GM19324 (cell line): ENCODE data around the gene CDH4.

Source experiments
- ATAC-seq: cut with Tn5 transposase; IDR thresholded peaks from one replicate; pipeline ENCODE4 v1.9.1; 2021; ENCODE audit warnings: mild to moderate bottlenecking, moderate library complexity; ENCODE audit not compliant: unreplicated experiment, low FRiP score

The CDH4 gene

DNA sequence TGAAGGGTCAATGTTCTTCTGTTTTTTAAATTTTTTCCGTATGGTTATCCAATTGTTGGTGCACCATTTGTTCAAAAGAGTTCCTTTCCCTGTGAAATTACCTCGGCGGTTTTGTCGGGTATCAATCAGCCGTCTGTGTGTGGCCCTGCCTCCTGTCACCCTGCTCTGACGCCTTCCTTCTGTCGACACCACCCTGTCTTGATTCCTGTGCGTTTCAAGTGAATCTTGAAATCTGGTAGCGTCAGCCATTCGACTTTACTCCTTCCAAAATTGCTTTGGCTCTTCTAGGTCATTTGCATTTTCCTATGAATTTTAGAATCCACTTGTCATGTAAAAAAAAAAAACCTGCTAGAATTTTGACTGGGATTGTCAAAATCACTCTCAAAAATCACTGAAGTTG lies 181.1 kb downstream of the CDH4 start:
- ATAC-seq: no peak

DNA sequence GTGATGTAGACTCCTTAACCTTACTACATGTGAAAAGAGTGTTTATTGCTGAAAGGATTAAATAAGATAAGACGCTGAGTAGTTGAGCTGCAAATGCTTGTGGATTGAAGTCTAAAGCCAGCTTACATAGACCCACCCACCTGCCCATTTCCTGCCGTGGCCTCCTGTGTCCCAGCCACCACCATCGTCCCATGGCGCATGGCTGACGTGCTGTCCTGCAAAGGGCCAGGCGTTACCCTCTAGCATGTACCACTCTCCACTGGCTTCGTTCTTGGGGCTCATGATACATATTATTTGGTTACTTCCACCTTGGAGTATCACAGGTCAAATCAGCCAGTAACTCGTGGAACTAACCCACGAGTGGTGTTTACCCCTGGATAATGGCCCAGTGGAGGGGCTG lies 181.8 kb downstream of the CDH4 start:
- no peak for ATAC-seq

DNA sequence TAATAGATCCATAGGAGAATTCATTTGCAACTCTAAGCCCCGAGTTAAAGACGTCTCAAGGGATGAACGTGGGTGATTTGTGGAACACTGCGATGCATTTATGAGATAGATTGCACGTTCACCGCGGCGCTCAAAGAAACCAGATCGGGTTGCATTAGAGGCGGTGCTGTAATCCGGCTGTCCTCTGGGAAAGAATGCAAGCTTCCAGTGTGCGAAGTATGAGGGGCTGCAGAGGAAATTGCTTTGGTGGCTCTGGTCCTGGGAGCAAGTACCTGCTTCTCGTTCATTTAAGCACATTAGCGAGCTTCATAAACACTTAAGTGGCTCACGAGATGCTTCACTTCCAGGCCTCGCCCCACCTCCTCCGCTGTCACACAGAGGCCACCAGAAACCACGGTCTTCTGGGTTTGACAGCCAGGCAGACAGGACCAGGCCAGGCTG lies 182.3 kb downstream of the CDH4 start:
- no peak for ATAC-seq

DNA sequence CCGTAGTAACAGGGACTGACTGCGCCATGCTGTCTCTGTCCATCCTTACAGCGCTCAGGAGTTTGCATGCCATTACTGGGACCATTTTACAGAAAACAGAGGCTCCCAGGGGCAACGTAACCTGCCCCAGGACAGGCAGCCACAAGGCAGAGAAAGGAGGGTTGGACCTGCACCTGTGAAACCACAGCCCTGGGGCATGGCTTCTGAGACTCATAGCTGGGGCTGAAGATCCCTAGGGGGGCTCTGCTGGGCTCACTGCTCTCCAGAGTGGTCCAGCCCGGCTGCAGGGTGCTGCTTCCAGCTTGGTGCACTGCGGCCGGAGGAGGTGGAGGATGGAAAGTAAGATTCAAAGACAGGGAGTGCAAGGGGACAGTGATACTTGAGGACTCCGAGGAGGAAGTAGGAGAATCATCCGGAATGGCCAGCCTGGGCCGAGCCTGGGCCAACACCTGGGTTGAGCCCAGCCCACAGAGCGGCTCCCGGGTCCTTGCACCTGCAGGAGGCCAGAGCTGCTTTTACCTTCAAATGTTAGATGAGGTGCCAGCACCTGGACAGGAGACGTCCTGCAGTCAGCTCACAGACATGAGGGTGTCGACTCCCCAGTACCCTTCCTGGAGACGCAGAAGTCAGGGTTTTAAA lies 183.2 kb downstream of the CDH4 start:
- ATAC-seq: no peak

DNA sequence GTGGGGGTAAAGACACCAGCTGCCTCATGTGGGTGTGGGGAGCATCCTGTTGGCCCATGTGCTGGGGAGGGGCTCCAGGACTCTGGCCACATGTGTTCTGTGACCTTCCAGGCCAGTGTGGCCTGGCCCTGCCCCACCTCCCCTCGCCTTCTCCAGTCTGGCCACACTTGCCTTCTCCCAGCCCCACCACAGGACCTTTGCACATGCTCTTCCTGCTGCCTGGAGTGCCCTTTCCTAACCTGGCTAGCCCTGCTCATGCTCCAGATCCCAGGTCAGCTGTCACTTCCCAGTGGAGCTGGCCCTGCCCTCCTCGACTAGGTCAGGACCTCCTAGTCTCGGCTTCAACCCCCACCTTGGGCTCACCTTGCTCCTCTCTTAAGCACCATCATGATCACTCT lies 183.8 kb downstream of the CDH4 start:
- ATAC-seq: no peak

DNA sequence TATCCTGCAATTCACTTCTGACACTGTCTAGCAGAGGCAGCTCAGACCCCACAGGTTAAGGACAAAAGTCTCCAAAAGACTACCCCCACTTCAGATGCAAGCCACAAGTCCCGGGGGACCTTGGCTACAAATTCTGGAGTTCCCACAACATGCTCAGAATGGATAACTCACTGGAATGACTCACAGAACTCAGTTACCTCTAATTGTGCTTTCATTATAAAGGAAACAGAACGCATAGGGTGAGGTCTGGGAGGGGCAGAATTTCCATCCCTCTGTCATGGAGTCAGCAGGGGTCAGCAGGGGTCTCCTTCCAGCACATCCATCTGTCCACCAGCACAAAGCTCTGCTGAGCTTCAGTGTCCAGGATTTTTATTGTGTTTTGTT lies 184.2 kb downstream of the CDH4 start:
- ATAC-seq: no peak

DNA sequence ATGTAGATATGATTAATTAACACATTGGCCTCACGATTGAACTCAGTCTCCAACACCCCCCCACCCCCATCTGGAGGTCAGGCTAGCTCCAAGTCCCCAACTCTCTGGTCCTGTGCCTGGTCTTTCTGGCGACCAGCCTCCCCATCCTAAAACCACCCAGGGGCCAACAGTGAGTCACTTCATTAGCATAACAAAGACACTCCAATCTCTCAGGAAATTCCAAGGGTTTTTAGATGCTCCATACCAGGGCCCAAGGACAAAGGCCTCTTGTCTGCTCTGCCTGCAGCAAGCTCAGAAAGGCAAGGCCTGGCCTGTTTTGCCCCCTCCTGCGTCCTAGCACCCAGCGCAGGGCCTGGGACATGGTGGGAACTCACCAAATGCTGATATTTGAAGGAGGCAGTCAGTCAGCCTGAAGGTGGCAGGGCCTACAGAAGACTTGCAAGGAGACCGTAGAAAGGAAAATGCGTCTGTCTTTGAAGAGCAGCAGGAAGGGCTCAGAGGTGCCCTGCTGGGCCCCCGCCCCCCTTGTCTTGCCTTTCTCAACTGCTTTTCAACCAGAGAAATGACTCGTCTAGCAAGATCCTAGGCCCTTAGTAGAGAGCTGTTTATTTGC lies 184.7 kb downstream of the CDH4 start:
- no peak for ATAC-seq

DNA sequence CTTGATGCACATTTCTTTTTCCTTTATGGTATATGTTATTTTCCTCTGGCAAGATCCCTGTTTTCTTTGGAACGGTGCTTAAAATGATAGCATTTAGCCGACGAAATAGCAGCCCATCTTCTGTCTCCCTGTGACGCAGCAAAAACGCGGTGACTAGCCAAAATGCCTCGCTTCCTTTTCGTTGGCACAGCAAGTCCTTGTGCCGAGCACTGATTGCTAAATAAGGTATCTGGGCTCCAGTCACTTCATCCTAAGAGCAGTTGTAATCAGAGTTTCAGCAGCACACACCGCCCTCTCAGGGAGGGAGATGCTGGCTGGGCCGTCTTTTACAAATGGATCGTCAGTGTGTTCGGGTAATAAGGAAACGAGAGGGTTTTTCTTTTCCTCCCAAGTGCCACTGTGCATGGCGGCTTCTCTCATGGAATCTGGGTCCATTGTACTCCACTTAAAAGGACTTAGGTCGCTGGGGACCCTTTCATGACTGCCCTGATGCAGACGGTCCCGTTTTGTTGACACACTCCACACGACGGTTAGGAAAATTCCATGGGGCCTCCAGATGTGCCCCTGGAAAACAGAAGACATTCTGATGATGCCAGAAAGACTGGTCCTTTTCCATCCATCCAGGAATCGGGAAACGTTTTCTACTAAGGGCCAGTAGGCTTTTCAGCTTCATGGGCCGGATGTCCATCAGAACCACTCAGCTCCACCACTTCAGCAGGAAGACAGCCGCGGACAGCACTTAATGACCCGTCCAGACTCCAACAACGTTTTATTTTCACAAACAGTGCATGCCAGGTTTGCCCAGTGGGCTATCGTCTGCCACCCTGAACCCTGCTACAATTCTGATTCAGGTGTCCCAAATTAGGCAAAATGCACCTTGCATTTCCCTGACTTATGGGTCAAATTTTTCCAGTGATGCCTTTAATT lies 185.5 kb downstream of the CDH4 start:
- ATAC-seq: no peak

DNA sequence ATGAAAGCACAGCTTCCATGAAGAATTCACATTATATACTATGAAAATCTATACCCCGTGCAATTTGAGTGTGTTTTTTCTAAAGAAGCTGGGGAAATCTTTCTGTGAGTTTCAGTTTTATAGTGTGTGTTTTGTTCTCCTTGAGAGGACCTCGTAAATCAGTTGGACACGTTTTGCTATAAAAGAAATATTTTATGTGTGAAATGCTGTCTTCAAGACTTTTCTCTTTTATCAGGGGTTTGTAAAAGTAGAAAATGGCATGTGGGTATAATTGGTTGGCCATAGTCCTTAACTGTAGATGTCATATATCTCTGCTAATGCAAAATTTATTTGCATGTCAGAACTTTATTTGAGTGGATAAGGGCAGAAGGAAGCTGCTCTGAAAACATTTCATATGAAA lies 186.2 kb downstream of the CDH4 start:
- no peak for ATAC-seq

DNA sequence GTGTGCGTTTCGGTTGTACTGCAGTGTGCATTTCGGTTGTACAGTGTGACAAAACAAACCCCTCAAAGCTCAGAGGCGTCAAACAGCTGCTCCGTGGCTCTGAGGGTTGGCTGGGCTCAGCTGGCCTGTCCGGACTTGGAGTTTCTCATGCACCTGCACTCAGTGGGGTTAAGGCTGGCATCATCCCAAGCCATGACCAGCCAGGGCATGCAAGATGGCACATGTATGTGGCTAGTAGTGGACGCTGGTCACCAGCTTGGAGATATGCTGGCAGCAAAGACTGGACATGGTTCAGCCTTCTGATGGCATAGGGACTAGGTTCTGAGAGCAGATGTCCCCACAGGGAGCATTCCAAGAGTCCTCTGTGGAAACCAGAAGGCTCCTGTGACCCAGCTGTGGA lies 187.2 kb downstream of the CDH4 start:
- ATAC-seq: no peak

DNA sequence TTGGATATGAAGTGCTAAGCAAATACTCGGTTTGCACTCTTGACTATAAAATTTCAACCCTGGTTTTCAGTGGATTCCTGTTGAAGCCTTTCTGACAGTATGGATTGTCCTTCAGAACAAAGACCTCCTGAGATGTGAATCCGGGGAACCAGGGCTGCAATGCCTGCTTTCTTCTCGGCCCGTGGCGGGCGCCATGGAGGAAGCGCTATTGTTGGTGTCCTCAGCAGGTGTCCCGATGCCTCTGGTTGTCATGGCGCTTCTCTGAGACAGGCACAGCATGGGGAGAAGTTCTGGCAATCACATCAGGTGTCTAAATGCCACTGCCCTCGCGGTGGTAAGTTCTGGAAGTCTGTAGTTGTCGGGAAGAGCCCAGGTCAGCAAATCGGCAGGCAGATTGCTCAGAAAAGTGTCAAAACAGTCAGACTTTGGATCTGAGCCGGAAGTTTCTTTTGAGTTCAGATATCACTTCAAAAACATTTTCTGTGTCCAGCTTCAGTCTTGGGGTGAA lies 188.5 kb downstream of the CDH4 start:
- ATAC-seq: no peak

DNA sequence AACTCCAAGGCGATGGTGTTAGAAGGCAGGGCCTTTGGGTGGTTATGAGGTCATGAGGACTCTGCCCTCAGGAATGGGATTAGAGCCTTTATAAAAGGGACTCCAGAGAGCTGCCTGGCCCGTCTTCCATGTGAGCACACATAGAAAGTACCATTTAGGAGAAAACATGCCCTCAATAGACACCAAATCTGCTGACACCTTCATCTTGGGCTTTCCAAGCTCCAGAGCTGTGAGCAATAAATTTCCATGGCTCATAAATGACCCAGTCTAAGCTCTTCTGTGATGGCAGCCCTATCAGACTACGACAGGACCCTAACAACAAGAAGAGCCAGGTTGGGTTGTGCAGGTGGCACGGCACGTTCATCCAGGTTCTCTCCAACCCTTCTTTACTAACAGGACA lies 189.5 kb downstream of the CDH4 start:
- ATAC-seq: no peak

DNA sequence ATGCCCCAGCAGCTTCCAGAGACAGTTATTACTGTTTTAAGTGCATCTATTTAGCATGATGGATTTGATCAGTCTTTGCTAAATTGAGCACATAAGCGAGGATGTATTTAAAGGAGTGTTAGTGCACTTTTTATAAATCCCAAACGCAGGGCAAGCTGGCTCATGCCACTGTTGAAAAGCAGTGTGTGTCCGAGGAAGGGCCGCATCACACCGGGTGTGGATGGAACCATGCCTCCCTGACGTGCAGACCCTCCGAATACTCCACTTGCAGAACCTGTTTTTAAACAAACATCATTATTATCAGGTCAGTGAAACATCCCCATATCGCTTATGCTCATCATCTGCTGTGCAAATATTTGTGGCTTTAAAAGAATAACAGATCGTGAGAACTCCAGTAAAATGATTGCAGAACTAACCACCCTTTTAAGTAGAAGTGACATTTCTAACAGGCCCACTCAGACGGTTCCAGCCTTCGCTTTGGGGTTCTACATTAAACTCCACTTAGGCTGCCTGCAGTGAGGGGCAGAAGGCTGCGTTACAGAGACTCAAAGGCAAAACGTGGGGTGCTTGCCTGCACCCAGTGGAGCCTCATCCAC lies 190.1 kb downstream of the CDH4 start:
- ATAC-seq: no peak

DNA sequence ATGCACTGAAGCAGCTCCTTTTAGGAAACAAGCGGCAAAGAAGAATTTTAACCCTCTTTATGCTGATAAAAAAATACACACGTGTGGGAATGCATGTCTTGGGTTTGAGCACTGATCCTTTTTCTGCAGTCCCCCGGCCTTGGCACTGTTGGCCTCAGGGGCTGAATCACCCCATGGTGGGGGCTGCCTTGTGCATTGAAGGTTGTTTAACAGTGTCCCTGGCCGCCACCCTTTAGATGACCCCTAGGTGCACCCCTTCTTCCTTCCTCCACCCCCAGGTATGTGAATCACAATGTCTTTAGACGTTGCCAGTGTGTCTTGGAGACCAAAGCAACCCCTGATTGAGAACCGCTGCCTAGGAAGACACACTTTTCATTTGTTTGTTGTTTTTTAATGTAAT lies 190.7 kb downstream of the CDH4 start:
- no peak for ATAC-seq

DNA sequence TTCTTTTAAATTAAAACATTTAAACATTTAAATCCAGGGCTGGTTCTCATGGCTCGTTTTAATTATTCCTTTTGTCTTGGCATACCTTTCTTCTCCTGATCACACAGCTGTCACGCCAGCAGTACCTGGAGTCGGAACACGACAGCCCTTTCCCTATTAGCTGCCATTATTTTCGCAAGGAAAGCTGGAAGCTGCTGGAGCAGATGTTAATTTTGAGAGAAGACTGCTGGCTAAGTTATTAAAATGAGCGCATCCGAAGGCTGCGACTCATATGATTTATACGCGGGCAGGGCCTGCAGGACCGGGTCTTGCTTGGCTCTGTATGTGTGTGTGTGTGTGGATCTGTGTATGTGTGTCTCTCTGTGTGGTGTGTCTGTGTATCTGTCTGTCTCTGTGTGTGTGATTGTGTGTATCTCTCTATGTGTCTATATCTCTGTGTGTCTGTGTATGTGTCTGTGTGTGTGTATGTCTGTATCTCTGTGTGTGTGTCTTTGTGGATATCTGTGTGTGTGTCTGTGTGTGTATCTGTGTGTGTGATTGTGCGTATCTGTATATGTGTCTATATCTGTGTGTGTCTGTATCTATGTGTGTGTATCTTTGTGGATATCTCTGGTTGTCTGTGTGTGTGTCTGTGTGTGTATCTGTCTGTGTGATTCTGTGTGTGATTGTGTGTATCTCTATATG lies 191.5 kb downstream of the CDH4 start:
- no peak for ATAC-seq

DNA sequence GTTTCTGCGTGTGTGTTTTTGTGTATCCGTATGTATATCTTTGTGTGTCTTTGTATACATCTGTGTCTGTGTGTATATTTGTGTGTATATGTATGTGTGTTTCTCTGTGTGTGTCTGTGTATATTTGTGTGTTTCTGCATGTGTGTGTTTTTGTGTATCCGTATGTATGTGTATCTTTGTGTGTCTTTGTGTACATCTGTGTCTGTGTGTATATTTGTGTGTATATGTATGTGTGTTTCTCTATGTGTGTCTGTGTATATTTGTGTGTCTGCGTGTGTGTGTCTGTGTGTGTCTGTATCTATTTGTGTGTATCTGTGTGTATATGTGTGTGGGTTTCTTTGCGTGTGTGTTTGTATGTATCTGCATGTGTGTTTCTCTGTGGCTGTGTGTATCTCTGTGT lies 192.6 kb downstream of the CDH4 start:
- ATAC-seq: no peak

DNA sequence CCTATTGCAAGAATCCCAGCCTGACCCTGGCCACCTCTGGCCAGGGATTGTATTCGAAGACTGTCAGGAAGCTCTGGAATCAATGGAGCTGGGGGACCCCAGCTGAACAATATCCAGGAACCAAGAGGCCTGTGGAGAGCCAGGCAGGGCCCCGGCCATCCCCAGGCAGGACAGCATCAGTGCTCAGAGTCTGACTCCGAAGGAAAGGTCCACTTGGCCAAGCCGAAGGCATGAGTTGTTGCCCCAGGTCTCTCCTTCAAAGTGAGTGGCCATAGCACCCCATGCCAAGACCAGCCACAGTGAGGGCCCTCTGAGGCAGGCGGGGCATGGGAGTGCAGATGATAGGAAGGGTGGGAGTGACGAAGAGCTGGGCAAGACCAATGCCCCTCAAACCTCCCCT lies 193.1 kb downstream of the CDH4 start:
- ATAC-seq: no peak

DNA sequence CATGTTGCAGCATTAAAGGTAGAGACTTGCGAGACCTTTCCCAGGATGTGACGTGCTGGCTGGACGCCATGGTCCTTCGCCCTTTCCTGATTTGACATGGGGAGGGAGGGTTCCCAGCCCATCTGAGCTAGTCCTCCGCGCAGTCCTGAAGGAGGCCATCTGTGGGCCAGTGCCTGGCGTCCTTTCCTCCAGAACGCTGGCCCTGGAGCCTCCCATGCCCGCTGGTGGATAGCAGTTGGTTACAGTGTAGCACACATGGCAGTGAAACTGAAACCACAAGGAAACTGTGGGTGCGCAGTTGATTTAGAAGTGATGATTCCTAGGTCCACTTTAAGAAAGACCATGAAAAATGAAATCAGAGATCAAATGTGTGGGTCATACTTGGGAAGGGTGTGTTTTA lies 193.7 kb downstream of the CDH4 start:
- no peak for ATAC-seq

DNA sequence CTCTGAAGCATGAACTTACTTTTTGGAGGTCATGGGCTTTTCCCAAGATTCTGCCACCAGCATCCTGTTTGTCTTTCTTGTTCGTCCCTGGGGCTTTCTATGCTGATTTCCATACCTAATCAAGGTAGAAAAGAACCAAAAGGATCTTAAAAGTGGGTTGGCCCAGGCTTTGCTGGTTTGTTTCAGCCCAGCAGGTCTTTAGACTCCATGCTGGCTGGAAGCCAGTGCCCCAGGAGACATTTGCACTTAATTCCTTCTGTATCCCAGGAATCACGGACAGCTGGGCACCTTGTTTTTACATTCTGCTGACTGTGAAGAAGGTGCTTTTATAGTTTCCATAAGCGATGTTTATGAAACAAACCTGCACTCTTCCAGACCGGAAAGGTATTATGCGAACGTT lies 195.9 kb downstream of the CDH4 start:
- ATAC-seq: no peak

DNA sequence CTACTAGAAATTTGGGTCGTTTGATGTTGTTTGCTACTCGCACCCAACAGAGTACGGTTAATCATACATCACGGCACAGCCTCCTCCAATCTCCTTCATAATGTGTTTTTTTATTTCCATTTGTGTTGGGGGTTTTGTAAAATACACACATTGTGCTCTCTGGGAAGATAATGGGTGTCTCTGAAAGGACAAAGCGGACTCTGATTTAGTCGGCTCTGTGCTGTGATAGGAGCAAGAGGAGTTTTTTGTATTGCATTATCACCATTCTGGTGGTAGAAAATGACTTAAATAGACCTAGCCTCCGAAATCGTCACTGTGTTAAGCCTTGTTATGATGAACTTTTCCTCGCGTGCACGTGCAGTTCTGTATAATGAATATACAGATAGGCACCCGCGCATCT lies 196.3 kb downstream of the CDH4 start:
- no peak for ATAC-seq
